HG03558 (cell line): ENCODE measurements around the gene PRICKLE2.

Experiments used
- ATAC-seq: cut with Tn5 transposase; IDR thresholded peaks from one replicate; pipeline ENCODE4 v1.9.1; 2021; ENCODE audit warnings: moderate number of reproducible peaks; ENCODE audit not compliant: unreplicated experiment; ENCODE audit errors: extremely low read depth

Gene PRICKLE2

DNA sequence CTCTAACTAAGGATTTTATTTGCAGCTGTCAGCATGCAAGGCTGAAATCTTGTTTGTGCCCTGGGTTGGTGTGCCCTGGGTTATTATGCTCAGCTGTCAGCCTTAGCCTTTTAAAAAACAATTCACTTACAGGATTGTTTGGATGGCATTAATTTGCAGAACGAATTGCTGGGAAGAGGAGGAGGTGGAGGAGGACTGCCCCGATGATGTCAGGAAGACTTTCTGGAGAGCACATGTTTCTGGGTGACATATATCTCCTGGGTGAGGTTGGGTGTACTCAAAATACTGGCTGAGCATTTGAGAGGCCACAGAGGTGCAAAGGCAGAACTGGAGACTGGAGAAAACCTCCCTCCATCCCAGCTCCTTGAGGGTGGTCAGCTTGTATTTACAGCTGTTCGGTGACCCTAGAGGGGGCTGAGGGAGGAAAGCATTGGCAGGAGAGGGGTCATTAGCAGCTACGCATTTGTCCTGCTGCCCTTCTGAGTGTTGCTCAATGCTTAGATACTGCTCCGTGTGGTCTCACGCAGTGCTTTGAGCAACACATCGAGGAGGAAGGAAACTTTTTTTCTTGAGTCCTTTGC, 142.2 kb downstream of the PRICKLE2 start:
- no peak for ATAC-seq

DNA sequence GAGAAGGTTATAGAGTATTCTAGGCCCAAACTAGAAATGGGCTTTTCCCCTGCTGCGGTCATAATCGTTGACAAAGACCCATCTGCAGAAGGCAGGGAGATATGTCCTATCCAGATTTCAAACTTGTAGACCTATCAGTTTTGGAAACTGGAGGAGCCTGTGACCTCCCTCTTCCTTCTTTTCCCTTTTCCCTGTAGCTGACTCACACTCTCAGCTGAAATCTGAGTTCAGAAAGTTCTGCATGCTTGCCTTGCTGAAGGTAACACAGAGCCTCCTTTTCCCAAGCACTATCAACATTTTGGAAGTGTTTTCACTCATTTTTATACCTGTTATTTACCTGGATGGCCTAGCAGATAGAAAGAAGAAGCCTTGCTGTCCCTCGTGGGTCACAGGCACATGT, 142.9 kb downstream of the PRICKLE2 start:
- no peak for ATAC-seq

DNA sequence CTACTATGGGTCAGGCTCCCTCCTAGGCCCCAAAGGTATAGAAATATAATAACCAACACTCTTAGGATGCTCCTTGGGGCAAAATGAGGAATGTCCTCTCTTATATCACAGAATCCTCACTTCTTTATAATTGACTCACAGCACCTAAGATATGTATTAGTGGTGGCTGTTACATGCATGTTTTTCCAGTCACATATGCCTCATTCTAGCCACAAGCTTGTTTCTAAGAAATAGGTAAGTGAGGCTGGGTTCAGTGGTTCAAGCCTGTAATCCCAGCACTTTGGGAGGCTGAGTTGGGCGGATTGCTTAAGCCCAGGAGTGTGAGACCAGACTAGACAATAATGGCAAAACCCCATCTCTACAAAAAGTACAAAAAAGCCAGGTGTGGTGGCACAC, 144.0 kb downstream of the PRICKLE2 start:
- ATAC-seq = no peak

DNA sequence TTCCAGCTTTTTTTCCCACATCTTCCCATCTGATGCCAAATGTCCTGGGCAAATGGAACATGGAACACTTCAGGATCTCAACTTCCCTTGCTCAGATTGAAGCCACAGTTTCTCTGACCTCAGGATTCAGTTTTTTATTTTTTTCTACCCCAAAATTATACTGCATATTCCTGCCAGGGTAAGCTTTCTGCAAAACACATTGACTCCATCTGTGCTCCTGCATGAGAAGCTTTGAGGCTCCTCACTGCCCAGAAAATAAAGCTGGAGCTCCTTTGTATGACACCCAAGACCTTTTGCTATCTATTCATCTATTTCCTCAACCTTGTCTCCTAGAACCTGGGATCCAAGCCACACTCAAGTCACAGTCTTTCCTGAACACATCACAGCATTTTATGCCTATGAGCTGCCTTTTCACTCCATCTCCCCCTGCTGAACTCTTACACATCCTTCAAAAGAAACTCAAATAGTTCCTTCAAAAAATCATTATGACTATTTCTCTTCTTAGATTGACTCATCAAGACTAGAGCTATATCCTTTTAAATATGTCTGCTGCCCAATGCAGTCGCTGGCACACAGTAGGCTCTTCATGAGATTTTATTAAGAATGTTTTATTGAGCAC, 144.5 kb downstream of the PRICKLE2 start:
- ATAC-seq = no peak

DNA sequence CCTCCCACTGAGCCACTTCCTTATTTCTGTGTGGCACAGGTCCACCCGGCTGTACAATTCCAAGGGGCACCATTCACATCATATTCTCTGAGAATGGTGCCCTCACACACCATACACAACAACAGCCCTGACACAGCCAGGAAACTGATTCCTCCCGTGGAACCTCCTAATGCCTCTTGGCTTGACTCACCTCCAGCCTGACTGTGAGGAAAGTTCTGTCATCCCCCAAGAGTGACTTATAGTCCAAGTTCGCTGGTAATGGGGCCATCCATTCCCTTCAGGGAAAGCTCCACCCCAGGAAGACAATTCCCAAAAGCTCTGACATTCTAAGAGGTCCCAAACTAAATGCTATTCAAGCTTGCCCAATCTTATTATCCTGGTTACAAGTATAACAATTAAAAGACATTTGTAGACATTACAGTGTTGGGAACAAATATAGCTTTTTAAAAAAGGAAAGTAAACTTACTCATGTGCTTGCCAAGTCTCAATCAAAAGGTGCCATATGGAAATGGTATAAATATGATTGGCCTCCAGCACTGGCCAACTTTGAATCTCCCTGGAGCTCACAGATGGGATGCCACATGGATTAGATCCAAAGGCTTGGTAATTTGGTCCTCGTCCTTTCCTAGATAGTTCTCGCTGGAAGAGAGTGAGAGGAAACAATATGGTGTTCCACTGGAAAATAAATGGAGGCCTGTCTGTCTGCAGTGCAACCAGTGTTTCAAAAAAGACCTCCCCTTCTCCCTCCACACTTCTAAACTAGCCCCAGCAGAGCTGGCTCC, 145.7 kb downstream of the PRICKLE2 start:
- no peak for ATAC-seq

DNA sequence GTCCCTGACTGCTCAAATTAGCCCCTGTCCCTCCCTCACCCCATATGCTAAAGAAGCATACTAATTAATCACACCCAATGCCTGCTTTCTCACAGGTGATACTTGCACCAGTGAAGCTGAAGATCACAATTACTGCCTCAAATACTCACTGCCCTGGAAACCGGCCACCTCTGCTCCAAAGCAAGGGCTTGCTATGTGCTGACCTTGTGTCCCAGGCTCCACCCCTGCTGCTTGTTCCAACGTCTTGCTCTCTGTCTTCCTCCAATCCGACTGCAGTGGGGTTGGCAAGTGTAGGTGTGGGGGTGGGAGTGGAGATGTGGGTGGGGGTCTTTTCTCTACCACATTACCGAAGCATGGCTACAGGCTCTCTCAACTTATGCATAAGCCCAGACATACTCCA, 146.3 kb downstream of the PRICKLE2 start:
- no peak for ATAC-seq

DNA sequence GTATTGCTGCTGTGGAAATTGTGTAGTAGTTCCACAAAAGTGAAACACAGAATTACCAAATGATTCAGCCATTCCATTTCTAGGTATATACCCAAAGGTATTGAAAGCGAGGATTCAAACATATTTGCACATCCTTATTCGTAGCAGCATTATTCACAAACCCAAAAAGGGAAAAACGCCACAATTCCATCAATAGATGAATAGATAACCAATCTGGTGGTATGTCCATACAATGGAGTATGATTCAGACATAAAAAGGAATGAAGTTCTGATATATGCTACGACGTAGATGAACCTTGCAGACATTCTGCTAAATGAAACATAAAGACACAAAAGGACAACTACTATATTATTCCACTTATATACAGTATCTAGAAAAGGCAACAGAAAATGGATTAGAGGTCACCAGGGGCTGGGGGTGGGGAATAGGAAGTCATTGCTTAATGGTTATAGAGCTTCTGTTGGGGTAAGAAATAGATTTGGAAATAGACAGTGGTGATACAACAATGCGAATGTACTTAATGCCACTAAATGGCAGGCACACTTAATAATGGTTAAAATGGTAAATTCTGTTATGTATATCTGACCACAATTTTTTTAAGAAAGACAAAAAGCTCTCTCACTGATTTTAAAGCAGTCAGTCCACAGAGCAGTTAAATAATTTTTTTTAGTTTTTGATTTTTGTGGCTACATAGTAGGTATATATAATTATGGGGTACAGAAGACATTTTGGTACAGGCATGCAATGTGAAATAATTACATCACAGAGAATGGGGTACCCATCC, 150.2 kb downstream of the PRICKLE2 start:
- no peak for ATAC-seq

DNA sequence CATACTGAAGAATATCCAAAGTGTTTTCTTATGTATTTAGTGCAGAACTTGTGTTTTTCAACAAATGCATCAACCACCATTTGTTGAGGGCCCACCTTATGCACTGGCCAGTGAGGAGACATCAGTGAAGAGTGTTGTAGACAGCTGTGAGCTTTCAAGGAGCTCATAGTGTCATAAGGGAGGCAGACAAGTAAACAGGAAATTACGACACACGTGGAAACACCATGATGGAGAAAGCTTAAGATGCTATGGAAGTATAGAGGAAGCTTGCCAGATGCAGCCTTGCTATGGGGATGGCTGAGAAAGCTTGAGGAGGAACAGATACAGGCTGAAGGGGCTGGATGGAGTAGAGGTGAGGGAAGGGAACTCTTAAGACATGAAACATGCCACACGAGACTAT, 151.2 kb downstream of the PRICKLE2 start:
- ATAC-seq = no peak

DNA sequence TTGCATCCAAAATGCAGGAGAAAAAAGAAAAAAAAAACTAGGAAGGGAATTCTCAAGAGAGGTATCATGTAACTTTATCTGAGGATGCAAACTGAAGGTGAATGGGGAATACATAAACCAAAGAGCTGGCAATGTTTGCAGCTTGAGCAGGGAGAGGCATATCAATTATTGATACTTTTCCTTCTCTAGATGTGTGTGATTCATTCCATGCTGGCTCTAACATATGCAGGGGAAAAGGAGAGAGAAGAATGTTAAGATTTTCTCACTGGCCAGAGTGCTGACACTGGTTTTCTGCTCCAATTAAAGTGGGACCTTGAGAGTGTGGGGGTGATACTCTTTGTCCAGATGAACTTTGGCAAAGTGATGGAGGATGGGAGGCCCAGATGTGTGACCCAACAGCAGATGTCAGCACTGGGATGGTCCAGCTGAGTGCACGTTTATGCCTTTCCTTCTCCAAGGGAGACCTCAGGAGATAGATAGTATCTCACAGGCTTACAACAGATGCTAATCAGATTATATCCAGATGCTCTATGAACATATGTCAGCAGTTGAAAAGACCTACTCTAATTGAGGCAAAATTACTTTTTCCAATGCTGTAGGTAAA, 152.0 kb downstream of the PRICKLE2 start:
- ATAC-seq = no peak

DNA sequence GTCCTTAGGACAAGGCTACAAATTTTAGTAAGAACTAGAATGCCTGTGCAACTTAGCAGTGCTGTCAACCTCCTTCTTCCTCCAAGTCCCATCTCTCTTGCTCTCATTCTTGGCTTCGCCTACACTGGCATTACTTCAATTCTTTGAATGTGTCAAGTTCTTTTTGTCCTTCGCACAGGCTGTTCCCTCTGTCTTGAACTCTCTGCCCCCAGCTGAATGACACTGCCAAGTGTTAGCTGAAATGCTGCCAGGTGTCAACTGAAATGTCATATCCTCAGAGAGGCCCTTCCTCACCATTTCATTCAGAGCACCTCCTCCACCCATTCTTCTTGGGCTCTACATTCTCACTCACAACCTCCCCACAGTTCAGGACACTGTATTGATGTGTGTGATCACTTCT, 153.1 kb downstream of the PRICKLE2 start:
- no peak for ATAC-seq

DNA sequence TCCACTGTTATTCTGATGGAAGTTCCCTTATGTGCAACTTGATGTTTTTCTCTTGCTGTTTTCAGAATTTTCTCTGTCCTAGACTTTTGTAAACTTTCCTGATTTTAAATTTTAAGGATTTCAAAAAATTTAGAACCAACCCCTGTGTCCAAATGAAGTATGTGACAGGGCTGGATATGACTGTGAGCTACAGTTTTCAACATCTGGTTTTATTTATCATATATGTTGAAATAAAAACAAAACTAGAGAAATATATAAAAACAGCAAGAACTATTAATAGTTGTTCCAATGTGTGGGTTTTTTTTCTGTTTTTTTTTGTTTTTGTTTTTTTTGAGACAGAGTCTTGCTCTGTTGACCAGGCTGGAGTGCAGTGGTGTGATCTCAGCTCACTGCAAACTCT, 154.6 kb downstream of the PRICKLE2 start:
- no peak for ATAC-seq

DNA sequence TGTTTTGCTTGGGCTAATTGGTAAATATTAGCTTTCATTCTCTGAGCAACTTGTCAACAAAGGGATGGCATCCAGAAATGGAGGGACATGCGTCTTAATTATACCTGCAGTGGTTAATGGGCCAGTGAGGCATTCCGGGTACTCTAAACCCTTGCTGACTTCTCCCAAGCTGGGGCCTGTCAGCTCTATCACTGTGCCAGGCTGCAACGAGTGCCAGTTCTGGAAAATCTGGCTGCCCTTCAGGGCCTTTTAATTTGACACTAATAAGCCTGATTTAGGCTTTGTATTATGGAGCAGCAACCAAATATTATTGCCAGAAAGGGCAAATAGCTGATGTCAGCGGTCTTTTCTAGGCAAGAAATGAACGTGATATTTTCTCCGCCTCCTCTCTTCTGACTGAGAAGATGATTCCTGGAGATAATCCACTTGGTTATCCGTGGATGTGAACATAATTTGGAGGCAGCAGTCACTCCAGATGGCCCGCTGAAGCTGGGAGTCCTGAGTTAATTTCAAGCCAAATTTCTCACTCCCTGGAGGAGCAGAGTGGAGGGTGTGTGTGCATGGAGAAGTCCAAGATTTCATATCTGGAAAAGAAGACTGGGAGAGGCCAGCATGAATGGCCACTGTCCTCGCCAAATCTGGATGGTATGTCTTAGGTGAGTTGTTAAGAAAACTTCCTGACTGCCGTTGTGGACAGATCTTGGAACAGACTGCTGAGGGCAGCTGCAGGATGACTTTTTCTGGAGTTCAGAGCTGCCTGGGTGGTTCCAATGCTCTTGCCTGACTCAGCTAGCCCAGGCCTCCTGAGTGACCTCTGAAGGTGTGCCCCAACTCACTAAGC, 157.5 kb downstream of the PRICKLE2 start:
- ATAC-seq = no peak

DNA sequence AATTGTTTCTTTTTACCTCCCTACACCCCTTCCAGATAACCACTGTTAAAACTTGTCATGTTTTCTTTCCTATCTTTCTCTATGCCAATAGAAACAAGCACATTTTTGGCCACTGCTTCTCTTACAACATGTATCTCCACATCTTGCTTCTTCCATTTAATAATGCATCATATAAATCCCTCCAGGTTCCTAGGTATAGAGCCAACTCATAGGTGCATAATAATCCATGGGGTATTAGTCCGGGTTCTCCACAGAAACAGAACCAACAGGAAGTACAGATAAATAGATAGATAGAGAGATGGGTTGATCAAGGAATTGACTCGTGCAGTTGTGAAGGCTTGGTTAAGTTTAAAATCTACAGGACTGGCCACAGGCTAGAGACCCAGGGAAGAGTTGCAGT, 160.5 kb downstream of the PRICKLE2 start:
- no peak for ATAC-seq

DNA sequence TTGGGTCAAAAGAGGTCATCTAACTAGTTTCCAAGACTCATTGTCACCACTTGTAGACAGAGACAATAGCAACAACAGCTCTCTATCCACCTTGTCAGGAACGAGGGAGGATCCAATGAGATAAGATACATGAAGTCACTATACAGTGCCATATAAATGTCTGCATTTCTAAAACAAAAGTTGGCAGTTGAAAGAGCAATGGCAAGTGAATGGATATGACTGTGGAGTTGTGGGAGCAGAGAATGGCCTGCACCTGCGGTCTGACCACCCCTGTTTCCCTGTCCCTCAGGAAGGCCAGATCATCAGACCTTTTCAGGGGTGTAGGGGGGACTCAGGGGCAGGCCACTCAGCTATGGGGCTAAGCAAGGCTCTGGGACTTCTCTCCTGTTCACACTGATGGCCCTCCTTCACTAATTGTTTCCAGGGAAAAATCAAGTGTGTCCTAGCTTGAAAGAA, 161.3 kb downstream of the PRICKLE2 start:
- ATAC-seq = no peak

DNA sequence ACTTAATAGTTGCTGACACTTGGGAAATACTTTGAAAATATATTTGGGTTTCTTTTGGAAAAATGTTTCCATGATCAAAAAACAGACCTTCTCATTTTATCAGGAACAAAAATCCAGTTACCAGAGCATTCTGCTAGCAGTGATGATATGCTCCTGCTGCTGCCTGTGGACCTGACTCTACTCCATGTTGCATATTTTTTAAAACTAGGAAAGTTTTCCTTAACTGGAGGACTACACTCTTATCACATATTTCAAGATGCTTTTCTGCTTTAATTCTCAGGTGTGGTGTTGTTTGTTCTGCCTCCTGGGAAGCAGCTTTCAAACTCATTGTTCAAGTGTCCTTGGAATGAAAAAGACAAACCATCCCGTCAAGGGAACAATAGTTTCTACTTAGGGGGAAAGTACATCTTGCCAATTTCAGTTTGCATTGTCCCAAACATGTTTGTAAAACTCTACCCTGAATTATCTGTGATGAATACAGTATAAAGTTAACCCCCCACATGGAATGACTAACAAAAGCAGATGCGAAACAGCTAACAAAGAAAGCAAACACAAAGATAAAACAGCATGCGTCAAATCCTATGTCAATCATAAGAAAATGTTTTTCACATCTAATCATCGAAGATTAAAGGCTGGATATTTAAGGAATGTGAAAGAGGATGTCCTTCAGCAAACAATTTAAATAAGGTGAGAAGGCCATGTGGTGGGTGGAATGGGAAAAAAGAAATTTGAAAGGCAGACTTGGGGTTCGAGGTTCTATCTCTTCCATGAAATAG, 161.9 kb downstream of the PRICKLE2 start:
- ATAC-seq = no peak

DNA sequence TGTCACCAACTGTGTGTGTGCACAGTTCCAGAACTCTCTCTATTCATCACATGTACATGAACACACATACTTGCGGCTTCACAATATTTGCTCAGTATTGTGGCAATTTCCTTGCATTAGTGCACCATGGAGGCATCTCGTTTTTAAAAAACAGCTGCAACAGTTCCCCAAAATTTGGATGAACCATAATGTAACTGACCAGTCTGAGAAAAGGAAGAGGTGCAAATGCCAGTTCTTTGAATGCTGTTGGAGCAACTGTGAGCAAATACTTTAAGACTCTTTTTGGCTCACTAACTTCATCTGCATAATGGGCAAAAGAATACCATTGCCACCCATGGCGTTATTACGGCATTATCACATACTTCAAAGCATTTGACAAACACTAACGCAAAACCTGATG, 163.6 kb downstream of the PRICKLE2 start:
- ATAC-seq = no peak

DNA sequence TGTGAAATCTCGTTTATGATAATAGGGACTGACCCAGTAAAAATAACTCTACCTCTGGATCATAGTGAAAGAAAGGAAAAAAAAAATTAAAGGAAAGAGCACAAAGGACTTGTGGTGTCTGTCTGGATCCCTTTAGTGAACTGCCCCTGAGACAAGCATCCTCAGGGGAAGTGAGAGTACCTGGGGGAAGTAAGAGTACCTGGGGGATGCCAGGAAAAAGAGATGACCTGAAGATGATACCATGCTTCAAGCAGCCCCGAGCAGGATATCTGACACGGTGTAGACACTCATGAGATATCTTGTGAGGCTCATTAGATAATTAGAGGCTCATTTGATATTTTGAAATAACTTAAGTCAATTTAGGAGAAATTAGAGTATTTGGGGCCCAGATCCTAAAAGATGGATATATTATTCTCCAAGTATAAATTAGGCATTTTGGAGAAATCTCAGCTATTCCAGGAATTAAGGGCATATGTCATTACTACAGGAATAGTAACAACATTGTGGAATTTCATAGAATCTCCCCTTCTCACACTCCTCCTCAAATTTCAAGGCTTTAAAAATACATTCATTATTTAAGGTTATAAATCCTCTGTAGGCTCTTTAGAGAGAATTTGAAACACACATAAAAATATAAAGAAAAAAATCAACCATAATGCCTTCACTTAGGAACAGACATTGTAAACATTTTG, 165.6 kb downstream of the PRICKLE2 start:
- no peak for ATAC-seq

DNA sequence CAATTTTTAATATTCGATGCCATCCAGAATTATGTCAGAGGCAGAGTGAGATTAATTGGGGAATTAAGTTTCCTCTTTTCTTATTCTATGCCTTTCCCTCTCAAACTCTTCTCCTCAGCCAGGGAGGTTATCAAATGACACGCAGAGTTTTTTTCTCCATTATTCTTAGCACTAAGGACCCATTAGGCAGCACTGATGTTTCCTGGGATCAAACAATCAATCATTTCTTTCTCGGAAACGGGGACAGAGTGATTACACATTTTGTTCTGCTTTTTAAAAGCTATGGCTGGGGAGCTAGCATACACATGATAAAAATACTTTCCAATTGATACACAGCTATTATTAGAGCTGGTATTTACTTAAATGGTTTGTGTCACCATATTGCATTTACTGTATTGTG, 166.7 kb downstream of the PRICKLE2 start:
- no peak for ATAC-seq
